SK-N-SH (cell line): ENCODE measurements around the gene NSMCE3. TPM values are rescaled to one million over a fixed set of nuclear protein-coding genes. Genes with fewer than 3 reads are reported as not detected.

Source experiments
- CTCF ChIA-PET: fragments of 300-600, 350-600 bp; formaldehyde crosslinking; extraction: SDS; loops from one replicate; lab custom pipeline; 2021; lab: Yijun Ruan, JAX
- POLR2A ChIA-PET: fragments of 350-600 bp; sonication (Branson Sonifier 250); formaldehyde crosslinking; extraction: SDS; loops from one replicate; lab custom pipeline; 2020; ENCODE audit warnings: antibody characterized with exemption, inconsistent platforms; lab: Yijun Ruan, JAX
- DNase-seq: peaks from one replicate; pipeline ENCODE4 v3.0.0; 2012
- H2AFZ ChIP-seq: fragments of 200-600 bp; sonication (generic); 2 replicates; pipeline ENCODE4 v1.8.1; 2016; ENCODE audit warnings: antibody characterized with exemption, mild to moderate bottlenecking, low read depth
- H3F3A ChIP-seq: fragments of 200-600 bp; sonication (generic); replicated peaks from 2 replicates; pipeline ENCODE3; 2016; ENCODE audit warnings: antibody characterized with exemption, mild to moderate bottlenecking; ENCODE audit not compliant: insufficient read depth
- H3K27ac ChIP-seq, 2 experiments: fragments of 200-500 bp in 1 of 2; fragments of 200-600 bp in 1 of 2; sonication (Bioruptor generic) in 1 of 2; sonication (generic), shearing (Covaris generic) in 1 of 2; 2 replicates each; pipeline versions ENCODE4 v1.5.1 to v1.6.1; 2014 to 2016; ENCODE audit warnings: low read depth in 2 of 2, inconsistent platforms in 1 of 2, low read length in 1 of 2, mild to moderate bottlenecking in 1 of 2, mixed read lengths in 1 of 2
- H3K27me3 ChIP-seq: fragments of 200-600 bp; sonication (generic), shearing (Covaris generic); 2 replicates; pipeline ENCODE4 v1.6.1; 2016; ENCODE audit warnings: mixed run types; ENCODE audit not compliant: insufficient read depth
- H3K36me3 ChIP-seq, 2 experiments: fragments of 200-500 bp in 1 of 2; fragments of 200-600 bp in 1 of 2; sonication (Bioruptor generic) in 1 of 2; sonication (generic) in 1 of 2; replicated peaks in 1 of 2; 2 replicates each; pipeline versions ENCODE3 to v1.5.1; 2014 to 2016; ENCODE audit warnings: low read length in 1 of 2, mild to moderate bottlenecking in 1 of 2; ENCODE audit not compliant: insufficient read depth in 2 of 2, control insufficient read depth in 1 of 2
- H3K4me1 ChIP-seq, 2 experiments: fragments of 200-500 bp in 1 of 2; fragments of 200-600 bp in 1 of 2; sonication (Bioruptor generic) in 1 of 2; sonication (generic), shearing (Covaris generic) in 1 of 2; 2 replicates each; pipeline versions ENCODE4 v1.5.1 to v1.6.1; 2014 to 2016; ENCODE audit warnings: low read depth in 1 of 2, low read length in 1 of 2, mixed run types in 1 of 2; ENCODE audit not compliant: insufficient read depth in 2 of 2, control insufficient read depth in 1 of 2
- H3K4me2 ChIP-seq: fragments of 200-600 bp; sonication (generic), shearing (Covaris generic); 2 replicates; pipeline ENCODE4 v1.6.1; 2017; ENCODE audit warnings: mixed run types
- H3K4me3 ChIP-seq, 2 experiments: fragments of 200-500 bp in 1 of 2; fragments of 200-600 bp in 1 of 2; sonication (Bioruptor generic) in 1 of 2; sonication (generic), shearing (Covaris generic) in 1 of 2; 2 replicates each; pipeline versions ENCODE4 v1.5.1 to v1.8.1; 2014 to 2016; ENCODE audit warnings: low read depth in 2 of 2, inconsistent platforms in 1 of 2, low read length in 1 of 2, mild to moderate bottlenecking in 1 of 2, mixed read lengths in 1 of 2, moderate library complexity in 1 of 2
- H3K79me2 ChIP-seq: fragments of 200-600 bp; sonication (generic); 2 replicates; pipeline ENCODE4 v1.8.1; 2017; ENCODE audit warnings: mild to moderate bottlenecking; ENCODE audit not compliant: insufficient read depth
- H3K9ac ChIP-seq: fragments of 200-600 bp; sonication (generic); 2 replicates; pipeline ENCODE4 v1.6.1; 2017; ENCODE audit warnings: mixed run types
- H3K9me2 ChIP-seq: fragments of 200-600 bp; sonication (generic); 2 replicates; pipeline ENCODE4 v1.6.1; 2017; ENCODE audit warnings: mixed run types
- H3K9me3 ChIP-seq: fragments of 200-600 bp; sonication (generic); 2 replicates; pipeline ENCODE4 v1.6.1; 2017; ENCODE audit warnings: mixed run types, mild to moderate bottlenecking, moderate library complexity
- H4K20me1 ChIP-seq: fragments of 200-600 bp; sonication (generic); 2 replicates; pipeline ENCODE4 v1.6.1; 2017; ENCODE audit warnings: mild to moderate bottlenecking, mixed run types; ENCODE audit not compliant: insufficient read depth
- CTCF ChIP-seq: fragments of 200-600 bp; sonication (generic); IDR thresholded peaks from 2 replicates; pipeline ENCODE4 v1.6.1; 2017; ENCODE audit warnings: antibody characterized with exemption, mild to moderate bottlenecking, moderate library complexity
- EP300 ChIP-seq, 2 experiments: IDR thresholded peaks; 2 replicates each; pipeline versions ENCODE4 v1.4.0 to v1.6.1; 2012; ENCODE audit warnings: borderline replicate concordance in 1 of 2, low read depth in 1 of 2, low read length in 1 of 2
- FOXJ3 ChIP-seq: sonication (generic); formaldehyde crosslinking; IDR thresholded peaks from 2 replicates; pipeline ENCODE4 v1.5.1; 2020; ENCODE audit warnings: mild to moderate bottlenecking, missing genetic modification reagents
- FOXM1 ChIP-seq: IDR thresholded peaks from 2 replicates; pipeline ENCODE4 v1.4.0; 2012; ENCODE audit warnings: low read depth, mild to moderate bottlenecking
- GABPA ChIP-seq: IDR thresholded peaks from 2 replicates; pipeline ENCODE4 v1.4.0; 2012; ENCODE audit warnings: low read depth, mild to moderate bottlenecking
- JUND ChIP-seq: IDR thresholded peaks from 2 replicates; pipeline ENCODE4 v1.4.0; 2012
- MEF2A ChIP-seq: IDR thresholded peaks from 2 replicates; pipeline ENCODE4 v1.4.0; 2012; ENCODE audit warnings: low read depth, borderline replicate concordance
- PBX3 ChIP-seq: IDR thresholded peaks from 2 replicates; pipeline ENCODE4; 2012
- RAD21 ChIP-seq: IDR thresholded peaks from 2 replicates; pipeline ENCODE4 v1.6.1; 2012; ENCODE audit warnings: mild to moderate bottlenecking, low read length
- RCOR1 ChIP-seq: fragments of 150-350 bp; IDR thresholded peaks from 2 replicates; pipeline ENCODE4 v1.6.1; 2017; ENCODE audit warnings: antibody characterized with exemption, low read length
- REST ChIP-seq: IDR thresholded peaks from 2 replicates; pipeline ENCODE4 v1.6.1; 2012; ENCODE audit warnings: mild to moderate bottlenecking, low read depth, low read length, moderate library complexity
- RFX5 ChIP-seq: IDR thresholded peaks from 2 replicates; pipeline ENCODE4 v1.6.1; 2012; ENCODE audit warnings: mild to moderate bottlenecking, improper control_type of control experiment, low read length
- RXRA ChIP-seq: IDR thresholded peaks from 2 replicates; pipeline ENCODE4 v1.4.0; 2012; ENCODE audit warnings: low read depth, mild to moderate bottlenecking, borderline replicate concordance
- SMC3 ChIP-seq: IDR thresholded peaks from 2 replicates; pipeline ENCODE4 v1.6.1; 2012; ENCODE audit warnings: low read depth, low read length, improper control_type of control experiment
- TCF12 ChIP-seq: IDR thresholded peaks from 2 replicates; pipeline ENCODE4 v1.4.0; 2012
- TEAD4 ChIP-seq: IDR thresholded peaks from 2 replicates; pipeline ENCODE4 v1.4.0; 2012; ENCODE audit warnings: mild to moderate bottlenecking, borderline replicate concordance; ENCODE audit not compliant: insufficient read depth
- USF1 ChIP-seq: IDR thresholded peaks from 2 replicates; pipeline ENCODE4 v1.4.0; 2012; ENCODE audit warnings: low read depth, borderline replicate concordance
- USF2 ChIP-seq: fragments of 150-350 bp; IDR thresholded peaks from 2 replicates; pipeline ENCODE4 v1.6.1; 2017; ENCODE audit warnings: antibody characterized with exemption, low read length, low read depth, borderline replicate concordance
- YY1 ChIP-seq: IDR thresholded peaks from 2 replicates; pipeline ENCODE4 v1.4.0; 2012; ENCODE audit warnings: low read depth, mild to moderate bottlenecking
- polyA plus RNA-seq, 3 experiments: library from polyadenylated mRNA; depleted of rRNA; stranded (reverse); fragments of >200 nt; gene quantifications; 2 replicates each; pipeline ENCODE4 v1.2.3, GENCODE V29; 2012
- TF ChIP-seq, protein P1 (sequence below): fragments of 150-350 bp; IDR thresholded peaks from 2 replicates; pipeline ENCODE4 v1.6.1; 2016; ENCODE audit warnings: mild to moderate bottlenecking, low read depth, low read length

The NSMCE3 gene
- polyA plus RNA-seq, 1 of the 3 experiments (the other 2 are of a cell fraction) = 5.5 TPM

DNA sequence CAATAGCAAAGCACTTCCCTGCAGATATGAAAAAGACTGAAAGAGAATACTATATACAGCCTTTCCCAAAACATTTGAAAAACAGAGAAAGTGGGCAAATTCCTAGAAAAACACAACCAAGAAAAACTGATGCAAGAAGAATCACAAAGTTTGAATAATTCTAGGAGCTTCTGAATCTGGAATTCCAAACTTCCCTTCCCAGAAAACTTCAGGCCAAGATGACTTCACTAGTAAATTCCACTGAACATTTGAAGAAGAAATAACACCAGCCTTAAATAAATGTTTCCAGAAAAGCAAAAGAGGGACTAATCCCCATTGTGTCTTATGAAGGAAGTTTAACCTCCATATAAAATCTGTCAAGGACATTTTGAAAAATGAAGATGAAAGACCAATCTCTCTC is 15.8 kb upstream of the NSMCE3 start:
- Histone ChIP-seq H3K9me3 (no peaks in the 10 kb centered on the region), H3K4me3 (no peak overlapping the region), H3K9me2 (no peaks in the 10 kb centered on the region), H3K36me3 (no peaks in the 10 kb centered on the region), H3K79me2 (no peaks in the 10 kb centered on the region), H3K9ac (no peak overlapping the region), H3K4me2 (no peak overlapping the region), H3K27me3 (peaks cover 3% of the 10 kb centered on the region; the same call in 1 of the 2 replicates), H4K20me1 (no peaks in the 10 kb centered on the region), H2AFZ (no peak overlapping the region), H3K27ac (no peak overlapping the region), H3K4me1 (no peaks in the 10 kb centered on the region), H3F3A (no peaks in the 10 kb centered on the region)
- CTCF ChIA-PET = no interaction called here
- POLR2A ChIA-PET = no interaction called here
- DNase-seq = no peak
- TF ChIP-seq JUND (no peak), USF2 (no peak), FOXJ3 (CRISPR knock-in tag) (no peak), MEF2A (no peak), GABPA (no peak), USF1 (no peak), CTCF (no peak), TEAD4 (no peak), RFX5 (no peak), REST (no peak), RAD21 (no peak), SMC3 (no peak), EP300 (IDR thresholded peaks at IDR 0.05; ENCODE audit: borderline replicate concordance in 1 of 2, low read depth in 1 of 2, low read length in 1 of 2) (no peak), PBX3 (no peak), RCOR1 (no peak), TCF12 (no peak), RXRA (no peak), FOXM1 (no peak), YY1 (no peak)
- TF ChIP-seq, protein P1, sequence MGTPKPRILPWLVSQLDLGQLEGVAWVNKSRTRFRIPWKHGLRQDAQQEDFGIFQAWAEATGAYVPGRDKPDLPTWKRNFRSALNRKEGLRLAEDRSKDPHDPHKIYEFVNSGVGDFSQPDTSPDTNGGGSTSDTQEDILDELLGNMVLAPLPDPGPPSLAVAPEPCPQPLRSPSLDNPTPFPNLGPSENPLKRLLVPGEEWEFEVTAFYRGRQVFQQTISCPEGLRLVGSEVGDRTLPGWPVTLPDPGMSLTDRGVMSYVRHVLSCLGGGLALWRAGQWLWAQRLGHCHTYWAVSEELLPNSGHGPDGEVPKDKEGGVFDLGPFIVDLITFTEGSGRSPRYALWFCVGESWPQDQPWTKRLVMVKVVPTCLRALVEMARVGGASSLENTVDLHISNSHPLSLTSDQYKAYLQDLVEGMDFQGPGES = no peak
